NCI-H345 treated with DMSO at 0.1 percent for 48 hours (cell line): ENCODE data around the gene NEXMIF.
"Not testable (repeated sequence)": the region's sequence is repeated elsewhere in the genome, so short reads cannot be mapped to it uniquely, and the experiment has no call there.

Experiments used
- DNase-seq: peaks from one replicate; lab custom pipeline; 2025; ENCODE audit not compliant: unreplicated experiment; lab: John Stamatoyannopoulos, UW

Gene NEXMIF

DNA sequence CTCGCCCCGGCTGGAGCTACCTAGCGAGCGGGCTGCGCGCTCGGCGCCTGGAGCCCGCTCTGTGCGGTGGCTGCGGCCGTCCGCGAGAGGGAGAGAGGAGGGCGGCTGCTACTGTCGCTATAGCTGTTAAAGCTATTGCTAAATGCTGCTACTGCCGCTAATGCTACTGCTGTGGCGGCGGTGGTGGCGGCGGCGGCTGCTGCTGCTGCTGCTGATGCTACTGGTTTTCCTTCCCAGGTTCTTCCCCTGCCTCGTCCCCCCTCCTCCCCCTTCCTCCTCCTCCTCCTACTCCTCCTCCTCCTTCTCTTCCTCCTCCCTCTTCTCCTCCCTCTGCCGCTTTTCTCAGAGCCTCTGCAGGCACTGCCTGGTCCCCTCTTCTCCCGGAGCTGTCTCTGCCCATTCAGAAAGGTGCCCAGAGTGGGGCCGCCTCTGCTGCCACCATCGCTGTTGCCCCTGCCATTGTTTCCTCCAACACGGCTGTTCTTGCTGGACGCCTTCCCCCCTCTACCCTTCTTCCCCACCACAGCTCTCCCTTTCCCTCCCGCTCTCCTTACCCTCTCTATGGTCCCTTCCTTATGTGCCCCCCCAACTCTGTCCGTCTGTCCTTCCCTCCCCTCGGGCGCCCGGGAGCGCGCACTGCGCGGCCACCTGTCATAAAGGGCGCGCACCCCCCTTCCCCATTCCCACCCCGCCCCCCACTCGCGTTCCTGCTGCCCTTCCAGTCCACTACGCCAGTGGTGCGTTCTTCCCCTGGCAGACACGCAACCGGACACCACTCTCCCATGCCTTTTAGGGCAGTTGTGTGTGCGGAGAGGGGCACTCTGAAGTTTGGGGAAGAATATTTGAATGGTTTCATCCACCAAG lies at the start of gene NEXMIF:
Gene NEXMIF, minus strand, starts transcription at position 228 of the 864 bp plus-strand sequence.
- no peak for DNase-seq

- not testable (repeated sequence) for DNase-seq
These were observed 36.7 kb upstream of the NEXMIF start for GRCh38 chrX:74961962-74962361.

DNA sequence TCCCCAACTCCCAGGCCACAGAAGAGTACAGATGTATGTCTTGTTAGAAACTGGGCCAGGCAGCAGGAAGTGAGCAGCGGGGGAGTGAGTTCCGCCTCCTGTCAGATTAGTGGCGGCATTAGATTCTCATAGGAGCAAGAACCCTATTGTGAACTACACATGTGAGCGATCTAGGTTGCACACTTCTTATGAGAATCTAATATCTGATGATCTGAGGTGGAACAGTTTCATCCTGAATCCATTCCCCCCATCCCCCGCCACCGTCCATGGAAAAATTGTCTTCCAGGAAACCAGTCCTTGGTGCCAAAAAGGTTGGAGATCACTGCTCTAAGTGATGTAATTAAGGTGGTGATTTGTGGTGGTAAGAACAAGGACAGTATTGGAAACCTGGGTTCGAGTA lies 24.5 kb upstream of the NEXMIF start:
- no peak for DNase-seq

DNA sequence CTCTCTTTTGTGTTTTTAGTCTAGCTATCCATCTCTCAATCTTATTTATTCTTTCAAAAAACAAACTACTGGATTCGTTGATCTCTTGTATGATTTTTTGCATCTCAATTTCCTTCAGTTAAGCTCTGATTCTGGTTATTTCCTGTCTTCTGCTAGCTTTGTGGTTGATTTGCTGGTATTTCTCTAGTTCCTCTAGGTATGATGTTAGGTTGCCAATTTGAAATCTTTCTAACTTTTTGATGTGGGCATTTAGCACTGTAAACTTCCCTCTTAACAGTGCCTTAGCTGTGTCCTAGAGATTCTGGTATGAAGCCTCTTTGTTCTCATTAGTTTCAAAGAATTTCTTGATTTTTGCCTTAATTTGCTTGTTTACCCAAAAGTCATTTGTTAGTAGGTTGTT lies 15.2 kb upstream of the NEXMIF start:
- DNase-seq, result no peak

DNA sequence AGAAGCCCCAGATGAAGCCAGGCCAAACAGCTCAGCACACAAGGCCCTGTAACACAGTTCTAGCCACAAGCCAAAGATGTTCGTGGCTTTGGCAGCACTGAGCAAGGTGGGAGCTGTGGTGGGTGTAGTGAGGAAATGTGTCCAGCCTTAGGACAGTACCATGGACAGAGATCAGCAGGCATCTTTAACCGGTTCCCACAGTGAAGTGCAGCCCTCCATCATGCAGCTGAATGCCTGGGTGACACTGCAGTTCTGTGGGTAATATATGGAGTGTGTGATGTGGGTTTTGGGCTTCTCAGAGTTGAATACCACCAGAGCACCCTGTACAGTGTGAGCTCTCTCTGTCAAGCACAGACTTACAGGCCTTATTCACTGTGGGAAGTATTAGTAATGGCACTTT lies 6.0 kb upstream of the NEXMIF start:
- DNase-seq, result no peak

DNA sequence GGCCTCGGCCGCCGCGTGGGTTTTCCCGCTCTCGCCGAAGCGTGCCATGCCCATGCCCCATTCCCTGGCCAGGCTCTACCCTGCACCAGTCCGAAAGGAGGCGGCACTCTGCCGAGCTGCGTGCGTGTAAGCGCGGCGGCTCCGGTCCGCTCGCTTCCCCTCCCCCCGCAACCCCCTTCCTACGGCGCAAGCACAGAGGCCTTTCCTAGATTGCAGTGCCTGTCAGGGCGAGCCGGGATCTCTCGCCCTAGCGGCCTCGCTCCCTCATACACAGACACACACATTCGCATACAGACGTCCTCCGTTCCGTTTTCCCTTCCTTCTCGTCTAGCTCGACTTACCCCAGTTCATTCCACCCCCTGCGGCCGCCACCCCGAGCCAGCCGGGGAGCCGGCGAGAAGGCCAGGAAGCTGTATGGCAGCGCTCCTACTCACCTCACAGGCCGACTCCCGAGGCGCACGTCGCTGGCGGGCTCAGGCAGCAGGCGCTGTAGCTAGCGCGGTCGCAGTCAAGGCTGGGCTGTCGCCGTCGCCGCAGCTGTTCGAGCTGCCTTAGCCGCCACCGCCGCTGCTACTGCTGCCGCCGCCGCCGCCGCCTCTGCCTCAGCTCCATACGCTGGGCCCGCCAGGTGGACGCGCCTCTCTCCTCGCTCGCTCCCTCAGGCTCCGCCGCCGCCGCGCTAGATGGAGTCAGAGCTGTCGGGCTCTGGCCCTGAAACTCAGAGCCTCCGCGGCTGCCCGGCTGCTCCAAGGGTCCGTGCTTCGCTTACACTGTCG lies 615 bp downstream of the NEXMIF start:
- peak; percentile 9 for DNase-seq

DNA sequence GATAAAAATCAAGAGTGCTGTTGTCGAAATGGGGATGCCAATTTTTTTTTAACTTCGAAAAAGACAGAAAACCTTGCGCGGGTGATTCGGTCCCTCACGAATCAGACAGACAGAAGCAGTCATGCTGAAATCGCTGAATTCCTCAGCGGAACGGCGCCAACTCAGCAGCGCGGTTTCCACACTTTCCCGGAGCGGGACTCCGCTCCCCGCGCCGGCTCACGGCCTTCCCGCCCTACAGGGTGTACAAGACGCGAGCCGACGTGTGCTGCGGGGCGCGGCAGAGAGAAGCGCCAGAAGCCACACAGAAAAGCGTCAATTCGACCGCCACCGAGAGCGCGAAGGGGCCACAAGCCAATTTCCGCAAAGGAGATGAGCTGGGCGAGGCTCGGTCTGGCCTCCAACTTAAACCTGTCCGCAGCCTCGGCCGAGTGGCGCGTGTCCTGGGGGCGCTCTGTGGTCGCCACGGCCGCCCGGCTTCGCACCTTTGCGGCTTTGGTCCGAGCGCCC lies 1.3 kb downstream of the NEXMIF start:
- DNase-seq, result peak; percentile 1

DNA sequence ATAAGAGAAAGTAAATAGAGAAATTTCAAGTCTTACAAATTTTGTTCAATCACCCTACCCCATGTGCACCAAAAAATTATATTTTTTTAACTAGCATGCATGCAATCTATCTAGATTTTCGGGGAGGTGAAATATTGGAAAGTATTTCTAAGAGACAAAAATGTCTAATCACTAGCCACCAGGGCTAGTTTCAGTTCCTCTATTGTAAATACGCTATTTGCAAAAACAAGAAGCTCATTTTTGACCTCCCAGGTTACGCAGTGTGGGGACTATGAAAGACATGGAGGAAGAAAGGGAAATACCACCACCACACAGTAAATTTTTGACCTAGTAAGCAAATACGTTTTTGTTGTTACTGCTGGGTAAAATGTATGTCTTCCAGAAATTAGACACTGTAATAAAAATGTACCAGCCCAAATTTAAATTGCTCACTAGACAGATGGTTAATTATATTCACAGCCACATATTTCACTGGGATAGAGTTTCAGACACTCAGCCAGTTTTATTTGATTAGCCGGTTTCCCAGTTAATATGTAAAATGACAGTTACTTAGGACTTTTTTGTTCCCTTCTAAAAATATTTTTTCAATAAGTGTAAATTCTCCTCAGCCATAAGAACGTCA lies 2.2 kb downstream of the NEXMIF start:
- DNase-seq, result no peak

DNA sequence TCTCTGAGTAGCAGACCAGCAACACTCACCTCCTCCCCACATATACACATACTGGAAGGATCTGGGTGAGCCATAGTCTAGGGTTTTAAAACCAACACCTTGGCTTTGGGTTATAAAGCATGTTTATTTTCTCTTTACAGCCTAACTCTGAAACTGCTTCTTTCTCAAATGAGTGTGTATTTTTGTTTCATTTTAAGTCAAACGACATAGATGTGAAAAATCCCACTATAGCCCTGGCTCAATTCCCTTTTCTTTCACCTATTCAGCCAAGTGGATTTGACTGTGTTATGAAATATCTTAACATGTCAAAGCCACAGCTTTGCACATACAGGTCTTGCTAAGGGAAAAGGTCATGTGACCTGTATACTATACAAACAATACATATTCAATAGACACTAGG lies 13.8 kb downstream of the NEXMIF start:
- DNase-seq, result no peak

DNA sequence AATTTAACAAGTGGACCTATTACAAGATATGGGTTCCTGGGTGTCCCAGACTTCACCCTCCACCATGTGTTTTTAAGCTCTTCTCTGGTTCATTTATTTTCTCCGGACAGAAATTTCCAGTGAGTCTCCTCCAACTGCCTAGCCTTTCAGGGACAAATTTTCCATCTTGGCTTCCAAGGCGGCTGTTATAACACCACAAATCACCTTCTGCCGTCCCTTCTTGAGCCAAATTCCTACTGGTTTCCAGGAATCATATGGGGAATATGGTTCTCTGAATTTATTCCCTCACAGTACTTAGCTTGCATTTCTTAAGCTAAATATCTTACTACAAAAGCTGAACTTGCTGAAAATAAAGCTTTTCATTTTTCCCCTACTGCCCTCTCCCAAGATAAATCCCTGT lies 18.8 kb downstream of the NEXMIF start:
- no peak for DNase-seq

DNA sequence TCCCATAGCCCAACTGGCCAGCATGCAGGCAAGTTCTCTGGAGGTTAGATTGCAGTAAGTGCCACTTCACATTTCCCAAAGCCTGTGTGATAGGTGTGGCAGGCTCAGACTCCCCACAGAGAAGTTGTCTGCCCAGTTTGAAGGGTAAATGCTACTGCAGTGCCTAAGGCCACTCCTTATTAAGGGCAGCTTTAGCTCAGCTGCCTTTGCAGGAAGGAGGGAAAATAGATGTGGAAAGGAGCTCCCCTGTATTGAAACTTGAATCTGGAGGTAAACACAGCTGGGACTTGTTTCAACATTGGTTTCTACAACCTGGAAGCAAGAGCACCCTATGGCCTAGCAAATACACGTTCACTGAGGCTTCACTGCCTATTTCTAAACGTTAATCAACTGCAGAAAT lies 22.4 kb downstream of the NEXMIF start:
- DNase-seq, result peak; percentile 27

- no peak for DNase-seq
These were observed 32.7 kb downstream of the NEXMIF start for GRCh38 chrX:74892561-74892960.

- DNase-seq, result no peak
These were observed 34.4 kb downstream of the NEXMIF start for GRCh38 chrX:74890676-74891430.

- not testable (repeated sequence) for DNase-seq
These were observed 42.9 kb downstream of the NEXMIF start for GRCh38 chrX:74882383-74882782.

- DNase-seq, result no peak
These were observed 59.5 kb downstream of the NEXMIF start for GRCh38 chrX:74865725-74866124.

DNA sequence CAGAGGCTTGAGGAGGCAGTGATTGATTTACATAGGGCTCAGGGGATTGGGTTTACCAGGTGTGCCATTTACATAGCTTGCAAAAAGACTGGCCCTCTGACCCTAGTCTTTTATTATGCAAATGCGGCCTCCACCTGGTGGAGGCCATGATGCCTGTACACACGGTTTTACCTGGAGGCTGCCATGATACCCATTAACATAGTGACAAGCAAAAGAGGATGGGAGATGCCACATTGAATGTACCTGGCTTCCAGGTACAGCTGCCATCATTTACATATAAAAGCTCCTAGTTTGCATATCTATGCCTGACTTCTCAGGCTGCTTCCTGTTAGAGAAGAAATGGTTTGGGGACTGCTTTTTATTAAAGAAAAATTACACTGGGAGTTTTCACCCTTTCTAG lies 72.0 kb downstream of the NEXMIF start:
- no peak for DNase-seq

DNA sequence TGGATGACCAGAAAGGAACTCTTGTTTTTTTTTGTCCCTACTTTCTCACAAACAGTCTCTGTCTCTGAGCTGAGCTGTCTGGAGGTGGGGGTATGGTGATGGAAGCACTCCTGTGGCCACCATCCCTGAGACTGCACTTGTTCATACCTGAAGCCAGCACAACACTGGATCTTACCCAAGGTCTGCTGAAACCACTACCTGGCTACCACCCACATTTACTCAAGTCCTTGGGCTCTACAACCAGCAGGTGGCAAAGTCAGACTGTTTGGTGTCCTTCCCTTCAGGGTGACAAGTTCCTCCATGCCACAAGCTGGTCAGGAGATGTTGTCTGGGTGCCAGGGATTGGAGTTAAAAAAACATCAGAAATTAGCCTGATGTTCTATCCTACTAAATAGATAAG lies 89.7 kb downstream of the NEXMIF start:
- DNase-seq, result no peak

DNA sequence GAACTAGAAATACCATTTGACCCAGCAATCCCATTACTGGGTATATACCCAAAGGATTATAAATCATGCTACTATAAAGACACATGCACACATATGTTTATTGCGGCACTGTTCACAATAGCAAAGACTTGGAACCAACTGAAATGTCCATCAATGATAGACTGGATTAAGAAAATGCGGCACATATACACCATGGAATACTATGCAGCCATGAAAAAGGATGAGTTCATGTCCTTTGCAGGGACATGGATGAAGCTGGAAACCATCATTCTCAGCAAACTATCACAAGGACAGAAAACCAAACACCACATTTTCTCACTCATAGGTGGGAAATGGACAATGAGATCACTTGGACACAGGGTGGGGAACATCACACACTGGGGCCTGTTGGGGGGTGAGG lies 105.5 kb downstream of the NEXMIF start:
- DNase-seq, result not testable (repeated sequence)

DNA sequence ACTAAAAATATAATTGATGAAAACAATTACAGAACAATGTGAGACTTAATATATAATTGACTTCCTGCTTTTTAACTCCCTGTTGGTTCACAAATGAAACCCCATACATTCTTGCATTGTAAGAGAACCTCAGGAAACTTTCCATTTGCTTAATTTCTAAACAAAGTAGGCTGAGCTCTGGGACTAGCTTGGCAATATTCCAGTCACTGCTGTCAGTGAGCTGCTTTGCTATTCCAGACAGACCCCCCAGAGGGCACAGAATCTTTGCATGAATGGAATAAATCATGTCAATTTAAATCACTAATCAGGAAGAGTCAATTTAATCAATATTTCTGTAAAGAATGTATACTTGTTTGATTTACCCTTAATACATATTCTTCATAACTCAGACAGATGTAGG lies 110.6 kb downstream of the NEXMIF start:
- DNase-seq, result no peak

DNA sequence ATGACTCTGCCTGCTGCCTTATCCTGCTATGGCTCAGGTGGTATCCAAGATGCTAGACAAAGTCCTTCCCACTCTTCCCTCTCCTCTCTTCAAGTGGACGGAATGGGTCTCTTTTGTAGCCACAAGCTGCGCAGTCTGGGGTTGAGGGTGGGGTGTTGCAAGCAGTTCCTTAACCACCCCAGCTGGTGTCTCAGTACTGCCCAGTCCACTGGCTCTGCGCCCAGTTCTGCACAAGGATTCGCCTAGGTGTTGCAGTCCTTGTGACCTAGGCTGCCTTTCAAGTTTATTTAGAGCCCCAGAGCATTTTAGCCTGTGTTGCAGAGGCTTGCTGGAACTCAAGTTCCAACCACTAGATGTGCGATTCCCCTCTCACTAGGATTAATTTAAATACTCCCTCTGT lies 120.7 kb downstream of the NEXMIF start:
- no peak for DNase-seq

GRCh38 chrX:74800062-74800461 lies 125.2 kb downstream of the NEXMIF start:
- no peak for DNase-seq
